ENCODE measurements around the gene TAC4. TPM values are rescaled to one million over a fixed set of nuclear protein-coding genes. Genes with fewer than 3 reads are reported as not detected.
A peak's percentile ranks its signal among the peaks of the same experiment; 100 is the strongest.

Gene TAC4
- total RNA-seq, 3 donors from 2014 or later (not counting 1 experiment from before 2014, with no cell fraction given), result not detected

- Mint-ChIP-seq H3K4me1 (no peaks in the 10 kb centered on the region), H3K4me3 (no peak overlapping the region), H3K27me3 (ENCODE audit: low read depth in 2 of 2) (peaks cover 0 to 8% of the 10 kb centered on the region in 2 donors), H3K9me3 (no peaks in the 10 kb centered on the region), H3K36me3 (no peaks in the 10 kb centered on the region), H3K27ac (no peak overlapping the region)
- 71% methylated on average over 1 of the region's 1 CpG for WGBS (ENCODE audit: insufficient coverage)
- no peak for TF ChIP-seq CTCF (IDR thresholded peaks at IDR 0.05)
- H3K4me3 ChIP-seq (ENCODE audit: low read length), result no peak overlapping the region
- DNase-seq (no peak), ATAC-seq (no peak)
- peaks cover 4% of the 10 kb centered on the region for H3K4me1 ChIP-seq (ENCODE audit: control insufficient read depth, insufficient read depth, low read length)
- intact Hi-C loops (cut with micrococcal nuclease), result no loop called here
- peaks cover 3% of the 10 kb centered on the region for H3K27me3 ChIP-seq (ENCODE audit: control insufficient read depth, insufficient read depth, low read length)
- H3K36me3 ChIP-seq (ENCODE audit: control insufficient read depth, insufficient read depth, low read length), result no peaks in the 10 kb centered on the region
- no peak overlapping the region for H3K27ac ChIP-seq (ENCODE audit: low read length)
- no peaks in the 10 kb centered on the region for H3K9me3 ChIP-seq (ENCODE audit: control insufficient read depth, insufficient read depth, low read length)
Observed at GRCh38 chr17:49866019-49866380, 18.1 kb upstream of the TAC4 start.

- Histone ChIP-seq H3K27ac (ENCODE audit: low read length) (no peak overlapping the region), H3K27me3 (ENCODE audit: control insufficient read depth, insufficient read depth, low read length) (peaks cover 3% of the 10 kb centered on the region), H3K4me1 (ENCODE audit: control insufficient read depth, insufficient read depth, low read length) (peaks cover 4% of the 10 kb centered on the region), H3K4me3 (ENCODE audit: low read length) (no peak overlapping the region), H3K9me3 (ENCODE audit: control insufficient read depth, insufficient read depth, low read length) (no peaks in the 10 kb centered on the region), H3K36me3 (ENCODE audit: control insufficient read depth, insufficient read depth, low read length) (no peaks in the 10 kb centered on the region)
- DNase-seq, result no peak
- no peak for ATAC-seq
- no peak overlapping the region for H3K27ac Mint-ChIP-seq
- no peak overlapping the region for H3K4me3 Mint-ChIP-seq
- no peaks in the 10 kb centered on the region for H3K36me3 Mint-ChIP-seq
- no peaks in the 10 kb centered on the region for H3K4me1 Mint-ChIP-seq
- no peaks in the 10 kb centered on the region for H3K9me3 Mint-ChIP-seq
- 39% methylated on average over 17 of the region's 17 CpGs for WGBS (ENCODE audit: insufficient coverage)
- intact Hi-C loops (cut with micrococcal nuclease), result no loop called here
- no peak for TF ChIP-seq CTCF (IDR thresholded peaks at IDR 0.05)
- H3K27me3 Mint-ChIP-seq (ENCODE audit: low read depth in 2 of 2), result peaks cover 0 to 11% of the 10 kb centered on the region in 2 donors
Observed at GRCh38 chr17:49862781-49863331, 15.0 kb upstream of the TAC4 start.

GRCh38 chr17:49861150-49861884, 13.4 kb upstream of the TAC4 start:
- Histone ChIP-seq H3K4me3 (ENCODE audit: low read length) (no peak overlapping the region), H3K27me3 (ENCODE audit: control insufficient read depth, insufficient read depth, low read length) (peaks cover 3% of the 10 kb centered on the region), H3K36me3 (ENCODE audit: control insufficient read depth, insufficient read depth, low read length) (no peaks in the 10 kb centered on the region), H3K4me1 (ENCODE audit: control insufficient read depth, insufficient read depth, low read length) (peaks cover 4% of the 10 kb centered on the region), H3K27ac (ENCODE audit: low read length) (no peak overlapping the region), H3K9me3 (ENCODE audit: control insufficient read depth, insufficient read depth, low read length) (no peaks in the 10 kb centered on the region)
- ATAC-seq, result peak in 2 of 3 donors; percentile 78 to 81
- H3K4me3 Mint-ChIP-seq, result no peak overlapping the region
- peak; percentile 37 to 86 for DNase-seq
- intact Hi-C loops (cut with micrococcal nuclease), result loop anchor here (1.0 kb wide), 1 partner anchor 137 kb away; no protein-coding TSS in a partner anchor
- peaks cover 0 to 11% of the 10 kb centered on the region in 2 donors for H3K27me3 Mint-ChIP-seq (ENCODE audit: low read depth in 2 of 2)
- H3K4me1 Mint-ChIP-seq, result no peaks in the 10 kb centered on the region
- no peaks in the 10 kb centered on the region for H3K9me3 Mint-ChIP-seq
- WGBS (ENCODE audit: insufficient coverage), result 46% methylated on average over 16 of the region's 16 CpGs
- TF ChIP-seq CTCF (IDR thresholded peaks at IDR 0.05), result peak; percentile 83
- no peak overlapping the region for H3K27ac Mint-ChIP-seq
- H3K36me3 Mint-ChIP-seq, result no peaks in the 10 kb centered on the region
